ENCODE measurements around the gene CRYL1.

GRCh38 chr13:20394169-20394501, 131.5 kb downstream of the CRYL1 start:
- TF ChIP-seq NUFIP1 (IDR thresholded peaks at IDR 0.05; ENCODE audit: partially characterized antibody) (no peak), KAT2B (IDR thresholded peaks at IDR 0.05; ENCODE audit: low read depth, low read length) (no peak), ZNF507 (tag; conservative IDR thresholded peaks at IDR 0.05) (no peak)

Measured in K562 (cell line).